ENCODE results near the gene TLR9.

TLR9 gene

GRCh38 chr3:52232279-52233107, 7.0 kb upstream of the TLR9 start:
- DNase-seq: no peak

GRCh38 chr3:52231502-52232278, 6.2 kb upstream of the TLR9 start:
- peak; percentile 72 for DNase-seq

DNA sequence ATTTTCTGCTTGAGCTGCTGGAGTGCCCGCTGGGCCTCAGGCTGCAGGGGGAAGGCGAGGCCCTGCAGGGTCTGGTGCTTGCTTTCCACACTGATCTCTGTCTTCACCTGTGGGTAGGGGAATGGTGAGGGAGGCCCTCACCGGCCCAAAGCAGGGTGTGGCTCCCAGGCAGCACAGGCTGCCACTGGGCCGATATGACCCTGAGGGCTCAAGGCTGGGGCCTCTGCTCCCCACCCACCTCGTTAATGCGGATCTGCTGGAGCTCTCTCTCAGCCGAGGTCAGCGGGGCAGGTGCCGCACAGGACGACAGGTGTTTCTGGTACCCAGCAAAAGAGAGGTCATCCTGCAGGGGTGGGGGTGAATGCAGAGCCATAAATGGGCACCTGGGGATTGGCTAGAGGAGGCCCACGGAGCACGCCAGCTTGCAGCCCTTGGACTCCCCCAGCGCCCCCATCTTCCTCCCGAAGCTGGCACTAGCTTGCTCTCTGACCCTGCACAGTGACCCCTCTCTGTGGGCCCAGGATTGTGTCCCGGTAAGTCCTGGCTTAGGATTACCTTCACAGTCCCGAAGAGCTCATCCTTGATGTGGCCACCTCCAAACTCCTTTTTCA, 5.5 kb upstream of the TLR9 start:
- no peak for DNase-seq

DNA sequence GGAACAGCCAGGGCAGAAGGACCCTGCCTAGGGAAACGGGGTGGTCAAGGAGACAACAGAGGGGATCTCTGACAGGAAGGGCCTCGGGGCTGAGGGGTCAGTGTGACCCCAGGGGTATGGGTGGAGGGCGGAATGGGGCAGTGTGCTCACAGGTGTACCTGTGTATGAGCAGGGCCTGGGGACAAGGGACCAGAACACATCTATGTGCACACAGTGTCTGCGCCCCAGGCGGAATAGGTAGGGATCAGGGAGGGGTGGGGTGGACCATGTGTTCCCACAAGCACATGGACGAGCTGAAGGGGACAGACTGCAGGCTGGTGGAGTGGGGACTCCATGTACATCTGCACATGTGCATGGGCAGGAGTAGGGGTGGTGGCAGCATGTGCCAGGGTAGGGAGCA, 5.0 kb upstream of the TLR9 start:
- DNase-seq: no peak

DNA sequence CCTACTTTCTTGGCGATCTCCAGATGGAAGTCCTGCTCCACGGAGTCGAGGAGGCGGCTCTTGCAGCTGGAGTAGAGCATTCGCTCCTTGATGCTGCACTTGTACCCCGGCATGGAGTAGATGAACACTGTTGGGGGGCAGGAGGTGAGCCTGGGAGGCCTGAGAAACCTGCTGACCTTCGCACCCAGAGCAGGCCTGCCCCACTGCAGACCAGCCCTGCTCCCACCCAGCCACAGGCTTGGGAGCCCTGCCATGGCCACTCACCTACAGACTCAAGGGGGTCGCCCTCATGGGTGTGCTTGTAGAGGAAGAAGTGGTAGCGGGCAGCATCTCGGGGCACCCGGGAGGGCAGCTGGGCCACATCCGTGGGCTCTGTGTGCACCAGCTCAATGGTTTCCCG, 4.2 kb upstream of the TLR9 start:
- no peak for DNase-seq

DNA sequence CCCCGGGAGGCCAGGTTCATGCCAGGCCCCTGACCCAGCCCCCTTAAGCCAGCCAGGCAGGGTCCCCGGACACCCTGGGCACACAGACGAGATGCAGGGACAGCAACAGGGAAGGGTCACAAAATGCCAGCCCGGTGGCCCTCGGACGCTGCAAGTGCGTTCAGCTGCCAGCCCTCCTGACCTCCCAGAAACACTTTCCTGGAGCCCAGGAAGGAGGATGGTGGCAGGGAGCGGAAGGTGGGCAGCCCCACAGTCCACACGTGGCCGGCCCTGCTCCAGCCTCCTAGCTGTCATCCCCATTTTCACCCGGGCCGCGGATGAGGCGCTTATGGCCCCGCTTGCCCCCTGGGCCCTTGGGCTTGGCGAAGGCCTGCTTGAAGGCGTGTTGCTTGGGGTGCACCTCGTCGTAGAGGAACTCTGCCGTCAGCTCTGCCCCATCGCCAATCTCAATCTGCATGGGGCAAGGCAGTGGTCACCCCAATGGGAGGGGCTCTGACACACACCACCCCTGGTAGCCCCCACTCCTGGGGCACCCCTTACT, 3.4 kb upstream of the TLR9 start:
- DNase-seq: no peak

GRCh38 chr3:52228266-52228665, 2.8 kb upstream of the TLR9 start:
- no peak for DNase-seq

- no peak for DNase-seq
Observed at GRCh38 chr3:52227766-52228165, 2.3 kb upstream of the TLR9 start.

DNA sequence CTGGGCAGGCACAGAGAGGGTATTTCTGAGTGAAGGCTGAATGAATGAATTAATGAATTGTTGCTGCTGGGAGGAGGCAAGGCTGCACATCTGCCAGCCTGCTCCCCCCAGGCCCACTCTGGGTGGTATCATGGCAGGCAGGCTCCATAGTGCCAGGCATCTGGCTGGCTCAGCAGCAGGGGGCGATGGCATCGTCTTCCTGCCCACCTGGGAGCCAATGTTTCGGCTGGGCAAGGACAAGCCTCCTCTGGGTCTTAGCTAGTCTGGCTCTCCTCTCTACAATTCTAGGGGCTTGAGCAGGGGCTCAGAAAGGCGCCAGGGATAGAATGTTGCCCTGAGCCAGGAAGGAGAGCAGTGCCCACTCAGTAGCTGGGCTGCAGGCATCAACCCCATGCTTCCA, 1.7 kb upstream of the TLR9 start:
- DNase-seq: no peak

DNA sequence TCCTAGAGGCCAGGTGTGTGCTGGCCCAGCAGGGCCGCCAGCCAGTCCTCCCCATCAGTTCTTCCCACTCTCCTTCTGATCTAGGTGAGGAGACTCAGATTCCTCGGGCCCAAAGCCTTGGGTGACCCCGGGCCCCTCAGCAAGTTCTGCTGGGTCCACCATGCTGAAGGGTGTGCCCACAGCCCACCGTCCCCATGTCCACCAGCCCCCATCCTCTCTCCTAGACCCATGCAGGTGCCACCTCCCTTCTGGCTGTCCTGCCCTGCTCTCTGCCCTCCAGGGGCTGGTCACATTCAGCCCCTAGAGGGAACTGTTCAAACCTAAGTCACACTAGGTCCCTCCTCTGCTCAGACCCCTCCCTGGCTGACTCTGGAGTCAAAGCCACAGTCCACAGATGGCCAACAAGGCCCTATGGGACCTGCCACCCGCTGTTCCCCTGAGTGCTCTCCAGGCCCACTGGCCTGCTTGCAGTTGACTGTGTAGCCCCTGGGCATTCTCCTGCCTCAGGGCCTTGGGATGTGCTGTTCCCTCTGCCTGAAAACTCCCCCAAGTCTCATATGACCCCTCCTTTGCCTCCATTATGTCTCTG, 878 bp upstream of the TLR9 start:
- no peak for DNase-seq

- DNase-seq: no peak
Observed at GRCh38 chr3:52223449-52224408, 1.7 kb downstream of the TLR9 start.

- DNase-seq: no peak
Observed at GRCh38 chr3:52222319-52223221, 2.9 kb downstream of the TLR9 start.

DNA sequence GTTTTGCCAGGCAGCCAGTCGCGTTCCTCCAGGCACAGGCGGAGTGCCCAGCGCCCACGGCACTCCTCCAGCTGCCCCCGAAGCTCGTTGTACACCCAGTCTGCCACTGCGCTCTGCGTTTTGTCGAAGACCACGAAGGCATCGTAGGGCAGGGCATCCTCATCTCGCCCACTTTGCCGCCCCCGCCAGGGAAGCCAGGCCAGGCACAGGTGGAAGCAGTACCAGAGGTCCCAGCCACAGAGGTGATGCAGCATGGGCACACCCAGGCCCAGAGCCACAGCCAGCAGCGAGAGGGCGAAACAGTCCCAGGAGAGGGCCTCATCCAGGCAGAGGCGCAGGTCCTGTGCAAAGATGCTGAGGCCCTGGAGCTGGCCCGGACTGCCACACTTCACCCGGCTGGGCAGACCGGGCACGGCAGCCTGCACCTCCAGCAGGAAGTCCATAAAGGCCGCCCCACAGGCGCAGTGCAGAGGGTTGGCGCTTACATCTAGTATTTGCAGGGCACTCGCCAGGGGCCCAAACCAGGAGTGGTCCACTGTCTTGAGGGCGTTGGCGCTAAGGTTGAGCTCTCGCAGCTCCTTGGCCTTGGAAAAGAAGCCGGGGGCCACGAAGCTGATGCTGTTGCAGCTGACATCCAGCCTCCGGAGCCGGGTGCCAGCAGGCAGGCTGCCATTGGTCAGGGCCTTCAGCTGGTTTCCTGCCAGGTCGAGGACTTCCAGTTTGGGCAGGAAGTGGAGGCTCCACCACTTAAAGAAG, 3.7 kb downstream of the TLR9 start:
- no peak for DNase-seq

- DNase-seq: no peak
Observed at GRCh38 chr3:52221141-52221562, 4.3 kb downstream of the TLR9 start.

GRCh38 chr3:52220380-52221026, 4.9 kb downstream of the TLR9 start:
- peak; percentile 74 for DNase-seq

GRCh38 chr3:52218937-52219650, 6.4 kb downstream of the TLR9 start:
- no peak for DNase-seq

GRCh38 chr3:52218454-52218853, 7.0 kb downstream of the TLR9 start:
- no peak for DNase-seq

GRCh38 chr3:52218026-52218425, 7.4 kb downstream of the TLR9 start:
- no peak for DNase-seq

GRCh38 chr3:52217409-52217805, 8.0 kb downstream of the TLR9 start:
- DNase-seq: no peak
